Gastrocnemius medialis (tissue), 4 donors: Measurements from ENCODE around the gene ADCY5.

Source experiments
- POLR2A ChIP-seq, 2 donors: fragments of 450-650 bp; IDR thresholded peaks; one replicate each; pipeline ENCODE4 v1.6.1; 2017; ENCODE audit warnings: antibody characterized with exemption in 2 of 2, mild to moderate bottlenecking in 2 of 2, moderate library complexity in 2 of 2
- TF ChIP-seq, protein P1 (sequence below), 5 experiments: fragments of 450-650 bp in 3 of 5; fragments of 200-600 bp in 2 of 5; sonication (generic) in 2 of 5; IDR thresholded peaks in 4 of 5; conservative IDR thresholded peaks in 1 of 5; 1 replicate in 4 of 5; 2 replicates in 1 of 5; pipeline ENCODE4 v1.5.1; 2016 to 2019; ENCODE audit warnings: antibody characterized with exemption in 5 of 5, mild to moderate bottlenecking in 3 of 5, moderate library complexity in 3 of 5

DNA sequence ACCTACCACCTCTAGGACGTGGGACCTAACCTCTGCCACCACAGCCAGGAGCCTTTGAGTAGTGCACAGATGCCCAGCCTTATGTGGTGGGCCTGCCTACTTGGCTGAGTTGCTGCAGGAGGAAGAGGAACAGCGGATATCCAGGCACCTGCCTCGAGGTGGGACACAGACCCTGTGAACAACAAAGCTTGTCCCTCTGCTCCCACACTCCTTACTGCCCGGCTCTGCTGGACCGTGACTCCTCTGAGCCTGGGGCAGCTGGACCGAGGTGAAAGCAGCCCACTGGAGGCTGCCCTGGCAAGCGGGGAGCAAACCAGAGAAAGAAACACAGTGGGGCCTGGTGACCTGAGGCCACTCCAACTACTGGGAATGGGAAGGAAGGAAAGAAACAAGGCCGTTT lies 149.3 kb downstream of the ADCY5 start:
- TF ChIP-seq, protein P1, sequence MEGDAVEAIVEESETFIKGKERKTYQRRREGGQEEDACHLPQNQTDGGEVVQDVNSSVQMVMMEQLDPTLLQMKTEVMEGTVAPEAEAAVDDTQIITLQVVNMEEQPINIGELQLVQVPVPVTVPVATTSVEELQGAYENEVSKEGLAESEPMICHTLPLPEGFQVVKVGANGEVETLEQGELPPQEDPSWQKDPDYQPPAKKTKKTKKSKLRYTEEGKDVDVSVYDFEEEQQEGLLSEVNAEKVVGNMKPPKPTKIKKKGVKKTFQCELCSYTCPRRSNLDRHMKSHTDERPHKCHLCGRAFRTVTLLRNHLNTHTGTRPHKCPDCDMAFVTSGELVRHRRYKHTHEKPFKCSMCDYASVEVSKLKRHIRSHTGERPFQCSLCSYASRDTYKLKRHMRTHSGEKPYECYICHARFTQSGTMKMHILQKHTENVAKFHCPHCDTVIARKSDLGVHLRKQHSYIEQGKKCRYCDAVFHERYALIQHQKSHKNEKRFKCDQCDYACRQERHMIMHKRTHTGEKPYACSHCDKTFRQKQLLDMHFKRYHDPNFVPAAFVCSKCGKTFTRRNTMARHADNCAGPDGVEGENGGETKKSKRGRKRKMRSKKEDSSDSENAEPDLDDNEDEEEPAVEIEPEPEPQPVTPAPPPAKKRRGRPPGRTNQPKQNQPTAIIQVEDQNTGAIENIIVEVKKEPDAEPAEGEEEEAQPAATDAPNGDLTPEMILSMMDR (IDR thresholded peaks at IDR 0.05 in 4 of 5, conservative IDR thresholded peaks at IDR 0.05 in 1 of 5): no peak
- TF ChIP-seq POLR2A (IDR thresholded peaks at IDR 0.05): no peak
